ENCODE results near the gene TMEM60.

TMEM60 gene

GRCh38 chr7:77766801-77767605 is 31.2 kb downstream of the TMEM60 start:
- no peak for DNase-seq (ENCODE audit: low spot score)
- TF ChIP-seq, protein P1, sequence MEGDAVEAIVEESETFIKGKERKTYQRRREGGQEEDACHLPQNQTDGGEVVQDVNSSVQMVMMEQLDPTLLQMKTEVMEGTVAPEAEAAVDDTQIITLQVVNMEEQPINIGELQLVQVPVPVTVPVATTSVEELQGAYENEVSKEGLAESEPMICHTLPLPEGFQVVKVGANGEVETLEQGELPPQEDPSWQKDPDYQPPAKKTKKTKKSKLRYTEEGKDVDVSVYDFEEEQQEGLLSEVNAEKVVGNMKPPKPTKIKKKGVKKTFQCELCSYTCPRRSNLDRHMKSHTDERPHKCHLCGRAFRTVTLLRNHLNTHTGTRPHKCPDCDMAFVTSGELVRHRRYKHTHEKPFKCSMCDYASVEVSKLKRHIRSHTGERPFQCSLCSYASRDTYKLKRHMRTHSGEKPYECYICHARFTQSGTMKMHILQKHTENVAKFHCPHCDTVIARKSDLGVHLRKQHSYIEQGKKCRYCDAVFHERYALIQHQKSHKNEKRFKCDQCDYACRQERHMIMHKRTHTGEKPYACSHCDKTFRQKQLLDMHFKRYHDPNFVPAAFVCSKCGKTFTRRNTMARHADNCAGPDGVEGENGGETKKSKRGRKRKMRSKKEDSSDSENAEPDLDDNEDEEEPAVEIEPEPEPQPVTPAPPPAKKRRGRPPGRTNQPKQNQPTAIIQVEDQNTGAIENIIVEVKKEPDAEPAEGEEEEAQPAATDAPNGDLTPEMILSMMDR (IDR thresholded peaks at IDR 0.05; ENCODE audit: borderline replicate concordance, control extremely low read depth, extremely low read depth, insufficient read depth, missing control alignments) = no peak
- in situ Hi-C loops (cut with MboI; ENCODE audit: low sequenced_read_pairs, unreplicated experiment) = no loop called here

DNA sequence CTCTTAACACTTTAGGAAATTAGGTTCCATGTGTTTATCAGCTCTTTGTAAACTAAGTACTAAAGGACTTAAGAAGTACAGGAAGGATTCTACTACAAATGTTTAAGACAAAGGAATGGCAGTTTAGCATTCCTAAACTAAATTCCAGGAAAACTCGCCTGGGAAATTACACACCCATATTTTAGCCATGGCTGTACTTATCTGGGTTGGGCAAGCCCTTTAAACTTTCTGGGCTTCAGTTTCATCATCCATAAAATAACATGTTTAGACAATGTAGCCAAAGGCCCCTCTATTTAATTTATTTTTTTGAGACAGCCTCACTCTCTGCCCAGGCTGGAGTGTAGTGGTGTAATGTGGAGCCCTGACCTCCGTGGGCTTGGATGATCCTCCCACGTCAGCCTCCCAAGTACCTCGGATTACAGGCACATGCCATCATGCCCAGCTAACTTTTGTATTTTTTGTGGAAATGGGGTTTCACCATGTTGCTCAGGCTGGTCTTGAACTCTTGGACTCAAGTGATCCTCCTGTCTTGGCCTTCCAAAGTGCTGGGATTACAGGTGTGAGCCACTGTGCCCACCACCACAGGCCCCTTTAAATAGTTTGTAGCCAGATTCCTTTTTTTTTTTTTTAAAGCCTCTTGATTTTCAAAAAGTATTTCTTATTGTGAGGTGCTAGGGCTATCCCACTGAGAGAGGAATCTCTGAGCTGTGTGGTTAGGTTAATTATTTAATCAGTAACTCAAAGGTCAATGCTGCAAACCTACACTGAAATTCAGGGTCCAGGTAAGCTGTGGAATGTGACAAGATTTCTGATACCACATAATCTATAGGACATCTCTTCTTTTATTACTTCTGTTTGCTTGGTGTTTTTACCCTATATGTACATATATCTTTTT is 32.1 kb downstream of the TMEM60 start:
- DNase-seq (ENCODE audit: low spot score) = no peak
- in situ Hi-C loops (cut with MboI; ENCODE audit: low sequenced_read_pairs, unreplicated experiment) = no loop called here
- TF ChIP-seq, protein P1 (IDR thresholded peaks at IDR 0.05; ENCODE audit: borderline replicate concordance, control extremely low read depth, extremely low read depth, insufficient read depth, missing control alignments) = no peak

- in situ Hi-C loops (cut with MboI; ENCODE audit: low sequenced_read_pairs, unreplicated experiment) = no loop called here
- no peak for DNase-seq (ENCODE audit: low spot score)
- TF ChIP-seq, protein P1 (IDR thresholded peaks at IDR 0.05; ENCODE audit: borderline replicate concordance, control extremely low read depth, extremely low read depth, insufficient read depth, missing control alignments) = no peak
Measured at GRCh38 chr7:77765481-77765880, 32.8 kb downstream of the TMEM60 start.

GRCh38 chr7:77760809-77761453 is 37.3 kb downstream of the TMEM60 start:
- TF ChIP-seq, protein P1 (IDR thresholded peaks at IDR 0.05; ENCODE audit: borderline replicate concordance, control extremely low read depth, extremely low read depth, insufficient read depth, missing control alignments) = no peak
- in situ Hi-C loops (cut with MboI; ENCODE audit: low sequenced_read_pairs, unreplicated experiment) = no loop called here
- no peak for DNase-seq (ENCODE audit: low spot score)

DNA sequence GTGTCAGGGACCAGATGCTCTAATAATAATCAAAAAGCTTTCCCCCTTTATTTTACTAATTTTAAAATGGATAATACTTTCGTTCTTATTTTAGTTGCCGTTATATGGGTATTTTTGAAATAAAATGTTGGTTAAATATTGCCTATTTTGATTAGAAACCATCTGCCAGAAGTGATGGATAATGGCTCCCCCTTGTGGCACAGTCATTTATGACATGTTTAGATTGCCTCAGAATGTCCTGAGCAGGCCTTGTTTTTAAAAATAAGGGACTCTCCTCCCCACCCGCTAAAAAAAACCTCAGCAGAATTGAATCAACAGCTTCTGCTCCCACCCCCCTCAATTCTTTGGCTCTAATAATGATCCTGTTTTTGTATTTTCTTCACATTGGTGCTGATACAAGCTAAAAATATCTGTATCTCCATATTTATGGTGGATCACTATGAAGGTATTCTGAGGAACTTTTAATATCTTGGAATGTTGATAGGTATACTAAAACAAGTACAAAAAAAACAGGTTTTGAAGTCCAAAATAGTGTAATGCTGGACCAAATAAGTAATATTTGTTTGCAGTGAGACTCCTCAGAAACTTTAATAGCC is 38.8 kb downstream of the TMEM60 start:
- peak; percentile 43 for DNase-seq (ENCODE audit: low spot score)
- in situ Hi-C loops (cut with MboI; ENCODE audit: low sequenced_read_pairs, unreplicated experiment) = loop anchor here (5.0 kb wide), 1 partner anchor 102 kb away; no protein-coding TSS in a partner anchor

More for the DNA sequence above, 38.8 kb downstream of the TMEM60 start:
- TF ChIP-seq, protein P1 (IDR thresholded peaks at IDR 0.05; ENCODE audit: borderline replicate concordance, control extremely low read depth, extremely low read depth, insufficient read depth, missing control alignments) = peak; percentile 77
